Stimulated activated CD4-positive, alpha-beta T cell treated with anti-CD3 and anti-CD28 coated beads, Interleukin-15, amount 100 ng/mL, for 24 hours (primary cell): ENCODE results near the gene ZDHHC17.
"Not testable (repeated sequence)": the region's sequence is repeated elsewhere in the genome, so short reads cannot be mapped to it uniquely, and the experiment has no call there.

Source experiments
- DNase-seq: peaks from one replicate; pipeline ENCODE4 v3.0.0-alpha.2; 2020

Gene ZDHHC17

GRCh38 chr12:76777765-76778216 lies 13.9 kb downstream of the ZDHHC17 start:
- no peak for DNase-seq

DNA sequence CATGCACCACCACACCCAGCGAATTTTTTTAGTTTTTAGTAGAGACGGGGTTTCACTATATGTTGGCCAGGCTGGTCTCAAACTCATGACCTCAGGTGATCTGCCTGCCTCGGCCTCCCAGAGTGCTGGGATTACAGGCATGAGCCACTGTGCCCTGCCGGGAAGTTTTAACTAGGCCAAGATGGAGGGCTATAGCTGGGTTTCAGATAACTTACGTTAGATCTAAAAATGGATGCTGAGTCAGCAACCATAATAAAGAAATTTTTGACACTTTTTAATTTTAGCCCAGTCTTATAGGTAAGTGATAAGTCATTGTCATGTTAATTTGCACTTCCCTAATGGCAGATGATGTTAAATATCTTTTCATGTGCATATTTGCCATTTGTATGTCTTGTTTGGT lies 14.4 kb downstream of the ZDHHC17 start:
- no peak for DNase-seq

DNA sequence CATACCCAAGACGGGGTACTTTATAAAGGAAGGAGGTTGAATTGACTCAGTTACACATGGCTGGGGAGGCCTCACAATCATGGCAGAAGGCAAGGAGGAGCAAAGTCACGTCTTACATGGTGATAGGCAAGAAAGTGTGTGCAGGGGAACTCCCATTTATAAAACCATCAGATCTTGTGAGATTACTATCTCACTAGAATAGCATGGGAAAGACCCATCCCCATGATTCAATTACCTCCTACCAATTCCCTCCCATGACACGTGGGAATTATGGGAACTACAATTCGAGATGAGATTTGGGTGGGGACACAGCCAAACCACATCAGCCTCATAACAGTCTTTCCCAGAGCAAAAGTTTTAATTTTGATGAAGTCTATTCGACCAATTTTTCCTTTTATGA lies 15.4 kb downstream of the ZDHHC17 start:
- DNase-seq, result not testable (repeated sequence)

DNA sequence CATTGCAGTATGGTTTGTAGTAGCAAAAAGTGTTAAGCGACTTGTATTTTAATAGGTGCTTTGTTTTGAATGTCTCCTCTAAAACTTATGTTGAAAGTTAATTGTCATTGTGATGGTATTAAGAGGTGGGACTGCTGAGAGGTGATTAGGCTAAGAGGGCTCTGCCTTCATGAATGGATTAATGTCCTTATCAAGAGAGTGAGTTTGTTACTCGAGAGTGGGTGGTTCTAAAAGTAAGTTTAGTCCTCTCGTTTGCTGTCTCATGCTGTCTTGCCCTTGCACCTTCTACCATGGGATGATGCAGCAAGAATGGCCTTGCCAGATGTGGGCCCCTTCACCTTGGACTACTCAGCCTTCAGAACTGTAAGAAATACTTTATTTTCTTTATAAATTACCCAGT lies 17.4 kb downstream of the ZDHHC17 start:
- DNase-seq, result no peak

GRCh38 chr12:76782526-76782925 lies 18.6 kb downstream of the ZDHHC17 start:
- no peak for DNase-seq

DNA sequence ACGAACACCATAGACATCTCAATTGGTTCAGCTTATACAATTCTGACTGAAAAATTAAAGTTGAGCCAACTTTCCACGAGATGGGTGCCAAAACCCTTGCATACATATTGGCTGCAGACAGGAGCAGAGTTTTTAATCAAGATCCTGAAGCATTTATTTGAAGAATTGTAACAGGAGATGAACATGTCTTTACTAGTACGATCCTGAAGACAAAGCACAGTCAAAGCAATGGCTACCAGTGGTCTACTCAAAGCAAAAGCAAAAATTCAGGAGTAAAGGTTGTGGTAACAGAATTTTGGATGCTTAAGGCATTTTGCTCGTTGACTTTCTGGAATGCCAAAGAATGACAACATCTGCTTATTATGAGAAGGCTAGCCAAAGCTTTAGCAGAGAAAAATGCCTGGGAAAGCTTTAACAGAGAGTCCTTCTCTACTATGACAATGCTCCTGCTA lies 20.7 kb downstream of the ZDHHC17 start:
- DNase-seq, result no peak

DNA sequence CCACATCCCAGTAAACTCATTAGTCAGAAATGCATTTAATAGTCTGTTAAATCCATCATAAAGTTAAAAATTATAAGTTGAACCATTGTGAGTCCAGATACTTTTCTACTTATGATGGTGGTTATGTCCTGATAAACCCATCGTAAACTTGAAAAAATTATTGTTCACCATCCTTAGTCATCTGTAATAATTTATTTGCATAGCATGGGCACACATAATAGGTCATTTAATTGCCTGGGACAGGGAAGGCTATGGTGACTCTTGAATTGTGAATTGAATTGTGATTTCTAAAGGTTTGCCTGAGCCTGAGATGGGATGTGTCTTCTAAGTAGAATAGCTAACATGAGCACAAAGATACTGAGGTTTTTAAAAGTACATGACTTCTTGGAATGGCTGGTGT lies 21.5 kb downstream of the ZDHHC17 start:
- no peak for DNase-seq

GRCh38 chr12:76786986-76787385 lies 23.1 kb downstream of the ZDHHC17 start:
- DNase-seq, result no peak

- no peak for DNase-seq
Observed at GRCh38 chr12:76787689-76788088, 23.8 kb downstream of the ZDHHC17 start.

GRCh38 chr12:76789335-76790050 lies 25.6 kb downstream of the ZDHHC17 start:
- no peak for DNase-seq

- DNase-seq, result no peak
Observed at GRCh38 chr12:76790564-76791552, 26.9 kb downstream of the ZDHHC17 start.

- DNase-seq, result no peak
Observed at GRCh38 chr12:76792828-76793227, 28.9 kb downstream of the ZDHHC17 start.

DNA sequence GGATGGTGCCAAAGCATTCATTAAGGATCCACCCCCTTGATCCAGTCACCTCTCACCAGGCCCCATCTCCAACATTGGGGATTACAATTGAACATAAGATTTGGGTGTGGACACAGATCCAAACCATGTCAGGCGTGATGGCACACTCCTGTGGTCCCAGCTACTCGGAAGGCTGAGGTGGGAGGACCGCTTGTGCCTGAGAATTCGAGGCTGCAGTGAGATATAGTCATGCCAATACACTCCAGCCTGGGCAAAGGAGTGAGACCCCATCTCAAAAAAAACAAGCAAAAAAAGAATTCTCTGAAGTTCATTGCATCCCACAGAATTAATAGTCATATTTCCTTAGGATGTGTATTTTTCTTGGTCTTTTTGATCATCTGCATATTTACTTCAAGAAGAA lies 34.9 kb downstream of the ZDHHC17 start:
- no peak for DNase-seq

DNA sequence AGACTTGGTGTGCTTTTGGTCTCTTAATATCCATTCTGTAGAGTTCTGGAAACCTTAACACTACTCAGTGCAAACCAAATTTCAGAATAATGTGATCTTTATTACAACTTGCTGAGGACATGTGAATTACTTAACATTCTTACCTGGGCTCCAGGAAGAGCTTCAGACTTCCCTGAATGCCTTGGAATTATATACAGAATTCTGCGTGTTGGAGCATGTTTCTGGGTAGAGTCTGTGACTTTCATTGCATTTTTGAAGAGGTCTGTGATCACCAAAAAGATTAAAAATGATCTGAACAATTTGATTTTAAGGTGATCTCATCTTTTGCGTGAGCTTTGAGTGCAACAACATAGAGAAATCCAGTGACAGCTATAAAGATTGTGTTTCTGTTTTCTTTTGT lies 35.4 kb downstream of the ZDHHC17 start:
- no peak for DNase-seq

- no peak for DNase-seq
Observed at GRCh38 chr12:76802060-76802459, 38.1 kb downstream of the ZDHHC17 start.

DNA sequence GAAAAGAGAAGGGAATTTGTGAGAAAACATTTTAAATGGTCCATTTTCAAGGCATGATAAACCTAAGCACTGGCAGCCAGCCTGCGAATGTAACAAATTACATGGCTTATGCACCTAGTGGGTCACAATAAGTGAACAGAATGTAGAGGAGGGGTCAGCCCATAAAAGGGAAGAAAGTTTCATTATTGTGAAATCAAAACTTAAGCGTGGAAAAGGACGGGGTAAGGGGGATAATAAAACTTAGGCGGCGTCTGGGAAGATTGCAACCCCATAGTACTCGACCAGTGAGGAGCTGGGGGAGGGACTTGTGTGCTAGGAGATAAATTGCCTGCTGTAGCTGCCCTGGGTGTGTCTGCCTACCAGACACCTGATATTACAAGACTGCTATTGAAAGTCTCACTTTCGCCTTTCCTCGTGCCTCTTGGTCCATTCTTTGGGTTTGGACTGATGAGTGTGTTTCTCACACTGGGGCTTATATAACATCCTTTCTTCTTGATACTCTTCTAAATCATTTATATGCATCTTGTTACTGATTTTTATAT lies 40.6 kb downstream of the ZDHHC17 start:
- DNase-seq, result no peak

DNA sequence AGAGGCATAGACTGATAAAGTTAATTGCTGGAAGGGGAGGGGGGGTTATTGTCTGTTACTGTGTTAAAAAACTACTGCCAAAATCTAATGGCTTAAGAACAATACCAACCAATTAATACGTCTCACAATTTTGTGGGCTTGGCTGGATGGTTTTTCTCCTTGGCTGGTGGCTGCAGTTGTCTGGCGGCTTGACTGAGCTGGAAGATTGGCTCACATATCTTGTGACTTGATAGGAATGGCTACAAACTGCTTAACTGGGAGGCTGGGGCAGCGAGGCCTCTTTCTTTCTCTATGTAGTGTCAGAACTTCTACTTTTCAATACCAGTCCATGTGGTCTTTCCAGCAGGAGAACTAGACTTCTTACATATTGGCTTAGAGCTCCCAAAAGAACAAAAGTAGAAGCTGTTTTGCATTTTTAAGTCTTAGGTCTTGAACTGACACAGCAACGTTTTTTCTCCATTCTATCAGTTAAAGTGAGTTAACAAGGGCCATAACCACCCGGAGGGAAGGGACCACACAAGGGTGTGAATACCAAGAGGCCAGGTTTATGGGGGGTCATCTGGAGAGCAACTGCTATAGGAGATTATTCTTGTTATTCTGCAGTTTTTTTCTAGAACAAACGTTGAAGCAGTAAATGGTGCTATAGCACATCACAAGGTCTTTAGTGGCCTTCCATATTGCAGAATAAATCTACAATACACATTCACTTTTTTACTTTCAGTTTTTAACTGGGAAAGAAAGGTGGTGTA lies 46.9 kb downstream of the ZDHHC17 start:
- DNase-seq, result no peak

DNA sequence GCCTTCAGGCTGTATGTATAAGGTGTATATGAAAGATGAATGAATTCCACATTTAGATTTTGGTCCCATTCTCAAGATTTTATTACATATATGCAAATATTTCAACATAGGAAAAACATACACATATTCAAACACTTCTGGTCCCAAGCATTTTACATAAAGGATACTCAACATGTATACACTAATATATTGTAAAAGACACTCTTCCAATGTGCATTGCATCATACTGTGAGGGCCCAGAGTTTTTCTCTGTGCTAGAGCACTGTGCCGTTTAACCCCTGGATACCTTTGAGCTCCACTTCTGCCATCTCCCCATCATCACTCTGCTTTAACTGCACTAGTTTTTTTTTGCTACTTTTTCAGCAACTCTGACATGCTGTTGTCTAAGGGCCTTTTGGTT lies 48.1 kb downstream of the ZDHHC17 start:
- no peak for DNase-seq

DNA sequence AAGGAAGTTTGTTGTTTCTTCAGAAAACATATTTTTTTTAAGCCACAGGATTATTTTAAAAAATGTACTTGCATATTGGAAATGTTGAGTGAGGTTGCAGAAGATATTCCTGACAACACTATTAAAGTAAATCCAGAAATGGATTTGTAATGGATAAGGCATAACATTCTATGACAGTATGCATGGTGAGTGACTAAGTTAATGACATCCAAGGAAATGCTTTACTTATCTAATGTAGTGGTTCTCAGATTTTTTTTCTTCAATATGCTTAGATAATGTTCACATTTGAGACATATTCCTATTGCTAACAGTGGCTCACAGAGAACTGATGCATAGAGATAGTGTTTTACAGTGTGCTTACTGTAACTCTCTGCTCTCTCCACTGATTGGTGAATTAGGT lies 49.4 kb downstream of the ZDHHC17 start:
- DNase-seq, result no peak

- no peak for DNase-seq
Observed at GRCh38 chr12:76813972-76814371, 50.1 kb downstream of the ZDHHC17 start.

- DNase-seq, result peak; percentile 5
Observed at GRCh38 chr12:76820888-76821482, 57.1 kb downstream of the ZDHHC17 start.

GRCh38 chr12:76830436-76830835 lies 66.5 kb downstream of the ZDHHC17 start:
- no peak for DNase-seq
